ENCODE results near the gene NLGN4X. TPM values are rescaled to one million over a fixed set of nuclear protein-coding genes. Genes with fewer than 3 reads are reported as not detected.

Gene NLGN4X
- total RNA-seq, 2 experiments from 2014 or later: 0.08 to 0.11 TPM

- Histone ChIP-seq H3K27ac (ENCODE audit: low read depth in 1 of 2, low read length in 2 of 2) (no peak overlapping the region), H3K4me1 (ENCODE audit: insufficient read depth, low read length) (no peaks in the 10 kb centered on the region), H3K9me3 (ENCODE audit: control insufficient read depth in 1 of 2, insufficient read depth in 1 of 2, low read length in 2 of 2) (peaks cover 0 to 16% of the 10 kb centered on the region in 2 experiments), H3K4me3 (ENCODE audit: low read length) (no peak overlapping the region), H3K36me3 (ENCODE audit: insufficient read depth, low read length) (no peaks in the 10 kb centered on the region), H3K27me3 (ENCODE audit: control insufficient read depth in 1 of 2, insufficient read depth in 2 of 2, low read length in 2 of 2) (peaks cover 7 to 26% of the 10 kb centered on the region in 2 experiments)
- Mint-ChIP-seq H3K9me3 (no peaks in the 10 kb centered on the region), H3K27me3 (peaks cover 24% of the 10 kb centered on the region), H3K36me3 (ENCODE audit: low read depth) (no peaks in the 10 kb centered on the region), H3K4me3 (peak overlapping the region; percentile 76), H3K4me1 (ENCODE audit: low read depth) (peaks cover 4% of the 10 kb centered on the region), H3K27ac (no peak overlapping the region)
- POLR2A ChIA-PET: no interaction called here
- CTCF ChIA-PET: no interaction called here
- DNase-seq: no peak
- TF ChIP-seq CTCF (IDR thresholded peaks at IDR 0.05): no peak
- ATAC-seq (ENCODE audit: poor library complexity): no peak
- intact Hi-C loops (cut with DNase I, micrococcal nuclease): no loop called here
Measured at GRCh38 chrX:6227935-6228334, 732 bp downstream of the NLGN4X start.

- H3K4me1 Mint-ChIP-seq (ENCODE audit: low read depth): peaks cover 4% of the 10 kb centered on the region
Measured at GRCh38 chrX:6227453-6227835, 1.2 kb downstream of the NLGN4X start.

GRCh38 chrX:6226596-6227452, 1.8 kb downstream of the NLGN4X start:
- Histone ChIP-seq H3K4me3 (ENCODE audit: low read length) (peak overlapping the region; percentile 5), H3K27me3 (ENCODE audit: control insufficient read depth in 1 of 2, insufficient read depth in 2 of 2, low read length in 2 of 2) (peaks cover 7 to 26% of the 10 kb centered on the region in 2 experiments), H3K4me1 (ENCODE audit: insufficient read depth, low read length) (no peaks in the 10 kb centered on the region), H3K9me3 (ENCODE audit: control insufficient read depth in 1 of 2, insufficient read depth in 1 of 2, low read length in 2 of 2) (peaks cover 0 to 16% of the 10 kb centered on the region in 2 experiments), H3K36me3 (ENCODE audit: insufficient read depth, low read length) (no peaks in the 10 kb centered on the region), H3K27ac (ENCODE audit: low read depth in 1 of 2, low read length in 2 of 2) (no peak overlapping the region)
- Mint-ChIP-seq H3K4me3 (peak overlapping the region; percentile 84), H3K9me3 (no peaks in the 10 kb centered on the region), H3K27me3 (peaks cover 24% of the 10 kb centered on the region), H3K27ac (no peak overlapping the region), H3K36me3 (ENCODE audit: low read depth) (no peaks in the 10 kb centered on the region), H3K4me1 (ENCODE audit: low read depth) (peaks cover 4% of the 10 kb centered on the region)
- ATAC-seq (ENCODE audit: poor library complexity) (no peak), DNase-seq (no peak)
- CTCF ChIA-PET: no interaction called here
- POLR2A ChIA-PET: no interaction called here
- intact Hi-C loops (cut with DNase I, micrococcal nuclease): no loop called here
- no peak for TF ChIP-seq CTCF (IDR thresholded peaks at IDR 0.05)

More at GRCh38 chrX:6227453-6227835, 1.2 kb downstream of the NLGN4X start:
- Histone ChIP-seq H3K27ac (ENCODE audit: low read depth in 1 of 2, low read length in 2 of 2) (no peak overlapping the region), H3K4me3 (ENCODE audit: low read length) (no peak overlapping the region), H3K4me1 (ENCODE audit: insufficient read depth, low read length) (no peaks in the 10 kb centered on the region), H3K36me3 (ENCODE audit: insufficient read depth, low read length) (no peaks in the 10 kb centered on the region), H3K9me3 (ENCODE audit: control insufficient read depth in 1 of 2, insufficient read depth in 1 of 2, low read length in 2 of 2) (peaks cover 0 to 16% of the 10 kb centered on the region in 2 experiments), H3K27me3 (ENCODE audit: control insufficient read depth in 1 of 2, insufficient read depth in 2 of 2, low read length in 2 of 2) (peaks cover 7 to 26% of the 10 kb centered on the region in 2 experiments)
- intact Hi-C loops (cut with DNase I, micrococcal nuclease): no loop called here
- no peak for ATAC-seq (ENCODE audit: poor library complexity)
- Mint-ChIP-seq H3K9me3 (no peaks in the 10 kb centered on the region), H3K27ac (no peak overlapping the region), H3K4me3 (peak overlapping the region; percentile 84), H3K36me3 (ENCODE audit: low read depth) (no peaks in the 10 kb centered on the region), H3K27me3 (peaks cover 24% of the 10 kb centered on the region)
- TF ChIP-seq CTCF (IDR thresholded peaks at IDR 0.05): no peak
- CTCF ChIA-PET: no interaction called here
- POLR2A ChIA-PET: no interaction called here
- no peak for DNase-seq
